Measurements from ENCODE around the gene GATA5.

Gene GATA5

GRCh38 chr20:62472138-62472940, 3.5 kb downstream of the GATA5 start:
- no peak for DNase-seq (ENCODE audit: low spot score)

GRCh38 chr20:62470459-62470858, 5.3 kb downstream of the GATA5 start:
- DNase-seq (ENCODE audit: low spot score) = no peak

- no peak for DNase-seq (ENCODE audit: low spot score)
These were observed 5.8 kb downstream of the GATA5 start for GRCh38 chr20:62470001-62470400.

GRCh38 chr20:62469352-62469751, 6.4 kb downstream of the GATA5 start:
- DNase-seq (ENCODE audit: low spot score) = no peak

- DNase-seq (ENCODE audit: low spot score) = no peak
These were observed 8.8 kb downstream of the GATA5 start for GRCh38 chr20:62466806-62467537.

- no peak for DNase-seq (ENCODE audit: low spot score)
These were observed 9.6 kb downstream of the GATA5 start for GRCh38 chr20:62466072-62466760.

GRCh38 chr20:62464990-62465389, 10.8 kb downstream of the GATA5 start:
- no peak for DNase-seq (ENCODE audit: low spot score)

GRCh38 chr20:62464425-62464770, 11.4 kb downstream of the GATA5 start:
- DNase-seq (ENCODE audit: low spot score) = no peak

- DNase-seq (ENCODE audit: low spot score) = no peak
These were observed 12.0 kb downstream of the GATA5 start for GRCh38 chr20:62463651-62464424.

- no peak for DNase-seq (ENCODE audit: low spot score)
These were observed 12.7 kb downstream of the GATA5 start for GRCh38 chr20:62462976-62463592.

- DNase-seq (ENCODE audit: low spot score) = no peak
These were observed 14.0 kb downstream of the GATA5 start for GRCh38 chr20:62461834-62462233.

- no peak for DNase-seq (ENCODE audit: low spot score)
These were observed 14.6 kb downstream of the GATA5 start for GRCh38 chr20:62461157-62461556.

- no peak for DNase-seq (ENCODE audit: low spot score)
These were observed 15.1 kb downstream of the GATA5 start for GRCh38 chr20:62460678-62461077.

- DNase-seq (ENCODE audit: low spot score) = no peak
These were observed 16.3 kb downstream of the GATA5 start for GRCh38 chr20:62459488-62459887.

GRCh38 chr20:62458275-62459251, 17.2 kb downstream of the GATA5 start:
- no peak for DNase-seq (ENCODE audit: low spot score)

GRCh38 chr20:62457831-62458230, 18.0 kb downstream of the GATA5 start:
- no peak for DNase-seq (ENCODE audit: low spot score)

GRCh38 chr20:62457098-62457497, 18.7 kb downstream of the GATA5 start:
- no peak for DNase-seq (ENCODE audit: low spot score)

- no peak for DNase-seq (ENCODE audit: low spot score)
These were observed 19.9 kb downstream of the GATA5 start for GRCh38 chr20:62455929-62456328.

- no peak for DNase-seq (ENCODE audit: low spot score)
These were observed 20.7 kb downstream of the GATA5 start for GRCh38 chr20:62454904-62455636.

Data from hematopoietic multipotent progenitor cell treated with erythropoietin and hydrocortisone succinate and interleukin-3 and kit ligand, for 17 days (in vitro differentiated cells).